Coronary artery (tissue), 2 donors: ENCODE data around the gene CDC7.
"Not testable (repeated sequence)": the region's sequence is repeated elsewhere in the genome, so short reads cannot be mapped to it uniquely, and the experiment has no call there.

Experiments
- DNase-seq: peaks from one replicate; pipeline ENCODE4 v3.0.0-alpha.2; 2017; ENCODE audit warnings: low spot score
- H3K27ac ChIP-seq, 2 donors: fragments of 200-600 bp; sonication (generic); one replicate each; pipeline ENCODE4 v1.5.1; 2016 to 2019
- H3K4me3 ChIP-seq: fragments of 200-600 bp; sonication (generic); 2 replicates; pipeline ENCODE4 v1.5.1; 2016; ENCODE audit warnings: mild to moderate bottlenecking, moderate library complexity
- TF ChIP-seq, protein P1 (sequence below): fragments of 200-600 bp; sonication (generic); IDR thresholded peaks from one replicate; pipeline ENCODE4 v1.5.1; 2019; ENCODE audit warnings: antibody characterized with exemption

Gene CDC7

DNA sequence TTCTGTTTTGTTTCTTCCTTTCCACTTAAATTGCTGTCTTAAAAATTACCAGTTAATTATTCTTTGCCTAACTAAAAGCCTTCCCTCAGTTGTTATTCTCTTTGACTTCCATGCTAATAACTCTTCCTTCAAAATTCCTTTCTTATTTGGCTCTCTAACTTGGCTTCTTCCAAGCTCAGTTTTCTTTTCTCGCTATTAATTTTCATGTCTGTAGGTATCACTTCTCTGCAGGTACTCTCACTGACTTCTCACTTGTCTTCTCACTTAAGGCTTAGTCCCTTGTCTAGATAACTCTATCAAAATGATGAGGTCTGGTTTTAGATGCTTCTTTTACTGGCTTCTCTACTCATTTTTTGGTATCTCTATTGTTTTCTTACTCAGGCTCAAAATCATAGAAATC is 10.1 kb downstream of the CDC7 start:
- TF ChIP-seq, protein P1, sequence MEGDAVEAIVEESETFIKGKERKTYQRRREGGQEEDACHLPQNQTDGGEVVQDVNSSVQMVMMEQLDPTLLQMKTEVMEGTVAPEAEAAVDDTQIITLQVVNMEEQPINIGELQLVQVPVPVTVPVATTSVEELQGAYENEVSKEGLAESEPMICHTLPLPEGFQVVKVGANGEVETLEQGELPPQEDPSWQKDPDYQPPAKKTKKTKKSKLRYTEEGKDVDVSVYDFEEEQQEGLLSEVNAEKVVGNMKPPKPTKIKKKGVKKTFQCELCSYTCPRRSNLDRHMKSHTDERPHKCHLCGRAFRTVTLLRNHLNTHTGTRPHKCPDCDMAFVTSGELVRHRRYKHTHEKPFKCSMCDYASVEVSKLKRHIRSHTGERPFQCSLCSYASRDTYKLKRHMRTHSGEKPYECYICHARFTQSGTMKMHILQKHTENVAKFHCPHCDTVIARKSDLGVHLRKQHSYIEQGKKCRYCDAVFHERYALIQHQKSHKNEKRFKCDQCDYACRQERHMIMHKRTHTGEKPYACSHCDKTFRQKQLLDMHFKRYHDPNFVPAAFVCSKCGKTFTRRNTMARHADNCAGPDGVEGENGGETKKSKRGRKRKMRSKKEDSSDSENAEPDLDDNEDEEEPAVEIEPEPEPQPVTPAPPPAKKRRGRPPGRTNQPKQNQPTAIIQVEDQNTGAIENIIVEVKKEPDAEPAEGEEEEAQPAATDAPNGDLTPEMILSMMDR = no peak
- H3K27ac ChIP-seq = no peak overlapping the region
- no peak for DNase-seq
- no peak overlapping the region for H3K4me3 ChIP-seq

DNA sequence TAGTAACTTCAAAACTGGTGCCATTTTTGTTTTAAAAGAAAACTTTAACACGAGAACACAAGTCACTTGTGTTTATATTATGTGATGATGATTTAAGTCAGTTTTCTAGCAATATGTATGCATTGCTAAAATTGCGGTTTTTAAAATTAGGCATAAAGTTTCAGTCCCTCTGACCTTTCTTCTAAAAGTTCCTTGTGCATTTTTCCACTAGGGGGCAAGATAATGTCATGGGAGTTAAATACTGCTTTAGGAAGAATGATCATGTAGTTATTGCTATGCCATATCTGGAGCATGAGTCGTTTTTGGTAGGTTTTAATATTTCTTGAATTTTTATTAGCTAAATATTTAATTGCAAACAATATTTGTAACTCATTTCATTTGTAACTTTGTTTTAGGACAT is 10.7 kb downstream of the CDC7 start:
- DNase-seq = no peak
- no peak overlapping the region for H3K4me3 ChIP-seq
- TF ChIP-seq, protein P1 = peak; percentile 48
- H3K27ac ChIP-seq = no peak overlapping the region

DNA sequence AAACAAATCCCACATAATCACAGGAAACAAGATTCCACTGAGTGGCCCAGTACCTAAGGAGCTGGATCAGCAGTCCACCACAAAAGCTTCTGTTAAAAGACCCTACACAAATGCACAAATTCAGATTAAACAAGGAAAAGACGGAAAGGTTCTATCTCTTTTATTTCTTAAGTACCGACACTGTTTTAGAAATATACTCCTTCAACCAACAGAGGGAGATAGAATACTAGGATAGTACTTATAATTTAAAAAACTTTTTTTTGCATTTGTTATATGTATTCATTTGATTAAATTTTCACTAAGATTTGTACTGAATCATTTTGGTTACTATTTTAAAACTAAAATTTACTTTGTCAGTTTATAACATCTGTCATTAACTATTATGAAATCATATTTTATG is 12.5 kb downstream of the CDC7 start:
- no peak for DNase-seq
- TF ChIP-seq, protein P1 = no peak
- no peak overlapping the region for H3K4me3 ChIP-seq
- H3K27ac ChIP-seq = no peak overlapping the region

DNA sequence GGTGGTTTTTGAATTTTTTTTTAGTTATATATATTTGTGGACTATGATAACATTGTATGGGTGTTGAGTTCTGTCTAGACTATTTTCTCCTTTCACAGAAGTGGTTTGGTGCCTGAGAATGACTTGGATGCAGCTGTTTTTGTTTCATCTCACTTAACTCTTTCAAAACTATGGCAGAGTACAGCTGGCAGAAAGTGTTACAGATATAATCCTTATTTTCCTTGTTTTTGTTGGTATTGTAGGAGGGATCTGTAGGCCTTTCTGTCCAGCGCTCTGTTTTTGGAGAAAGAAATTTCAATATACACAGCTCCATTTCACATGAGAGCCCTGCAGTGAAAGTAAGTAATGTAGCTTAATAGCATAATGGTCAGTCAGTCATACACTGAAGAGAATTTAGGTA is 13.1 kb downstream of the CDC7 start:
- no peak for DNase-seq
- Histone ChIP-seq H3K4me3 (no peak overlapping the region), H3K27ac (no peak overlapping the region)
- TF ChIP-seq, protein P1 = no peak

DNA sequence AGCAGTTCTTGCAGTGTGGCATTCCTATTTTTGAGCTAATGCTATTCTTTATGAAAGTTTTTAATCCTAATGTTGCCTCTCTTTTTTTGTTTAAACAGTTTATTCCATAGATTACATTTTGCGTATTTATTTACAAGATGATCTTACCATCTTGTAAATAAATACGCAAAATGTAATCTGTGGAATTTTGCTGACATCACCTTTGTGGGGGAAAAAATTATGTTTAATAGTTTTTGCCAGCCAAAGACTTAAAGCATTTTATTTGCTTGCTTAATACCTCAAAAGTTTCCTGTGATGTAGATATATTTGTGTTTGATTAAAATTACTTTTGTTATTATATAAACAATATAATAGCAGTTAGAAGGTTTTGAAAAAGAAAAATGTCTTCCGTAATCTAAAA is 15.3 kb downstream of the CDC7 start:
- Histone ChIP-seq H3K4me3 (no peak overlapping the region), H3K27ac (no peak overlapping the region)
- no peak for DNase-seq
- TF ChIP-seq, protein P1 = no peak

DNA sequence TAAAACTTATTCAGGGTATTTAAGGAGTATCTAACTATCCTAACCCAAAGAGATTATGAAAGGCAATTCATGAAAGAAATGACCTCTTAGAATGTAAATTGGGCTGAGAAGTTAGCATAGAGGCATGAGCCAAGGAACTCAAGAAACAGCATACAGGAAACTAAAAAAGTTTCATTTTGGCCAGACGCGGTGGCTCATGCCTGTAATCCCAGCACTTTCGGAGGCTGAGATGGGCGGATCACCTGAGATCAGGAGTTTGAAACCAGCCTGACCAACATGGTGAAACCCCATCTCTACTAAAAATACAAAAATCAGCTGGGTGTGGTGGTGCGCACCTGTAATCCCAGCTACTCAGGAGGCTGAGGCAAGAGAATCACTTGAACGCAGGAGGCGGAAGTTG is 16.0 kb downstream of the CDC7 start:
- DNase-seq, H3K27ac ChIP-seq: not testable (repeated sequence)

DNA sequence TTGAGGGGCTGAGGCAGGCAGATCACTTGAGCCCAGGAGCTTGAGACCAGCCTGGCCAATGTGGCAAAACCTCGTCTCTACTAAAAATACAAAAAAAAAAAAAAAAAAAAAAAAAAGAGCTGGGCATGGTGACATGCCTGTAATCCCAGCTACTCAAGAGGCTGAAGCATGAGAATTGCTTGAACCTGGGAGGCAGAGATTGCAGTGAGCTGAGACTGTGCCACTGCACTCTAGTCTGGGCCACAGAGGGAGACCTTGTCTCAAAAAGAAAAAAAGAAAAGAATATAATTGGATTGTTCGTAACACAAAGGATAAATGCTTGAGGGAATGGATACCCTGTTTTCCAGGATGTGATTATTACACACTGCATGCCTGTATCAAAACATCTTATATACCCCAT is 18.5 kb downstream of the CDC7 start:
- DNase-seq, H3K27ac ChIP-seq, H3K4me3 ChIP-seq: not testable (repeated sequence)

More for the DNA sequence above, 16.0 kb downstream of the CDC7 start:
- not testable (repeated sequence) for H3K4me3 ChIP-seq

DNA sequence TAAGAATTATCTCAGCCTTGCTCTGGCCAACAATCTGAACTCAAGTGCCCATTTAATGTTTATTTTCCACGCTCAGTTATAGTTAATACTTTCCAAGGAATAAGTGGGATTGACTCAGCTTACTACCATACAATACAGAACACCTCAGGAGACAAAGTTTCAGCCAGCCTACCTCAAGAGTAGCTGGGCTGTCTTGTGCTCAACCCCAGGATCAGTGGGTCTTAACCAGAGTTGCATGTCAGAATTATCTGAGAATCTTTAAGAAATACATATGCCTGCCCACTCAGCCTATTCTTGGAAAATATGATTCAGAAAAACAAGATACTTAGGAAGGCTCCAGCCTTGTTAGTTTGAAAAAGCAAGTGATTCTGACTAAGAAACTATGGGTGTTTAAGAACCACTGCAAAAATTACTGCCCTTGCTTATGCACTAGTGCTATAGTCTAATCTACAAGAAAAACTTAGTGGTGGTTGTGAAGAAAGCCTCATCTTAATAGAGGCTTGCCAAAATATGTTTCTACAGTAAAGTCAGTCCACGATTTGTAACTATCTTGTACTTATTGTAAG is 20.4 kb downstream of the CDC7 start:
- TF ChIP-seq, protein P1 = no peak
- H3K27ac ChIP-seq = no peak overlapping the region
- no peak for DNase-seq
- no peak overlapping the region for H3K4me3 ChIP-seq
